HG03520 (cell line): ENCODE results near the gene KRT28.

Source experiments
- ATAC-seq: cut with Tn5 transposase; IDR thresholded peaks from one replicate; pipeline ENCODE4 v1.9.1; 2021; ENCODE audit warnings: mild to moderate bottlenecking, moderate library complexity; ENCODE audit not compliant: unreplicated experiment

Gene KRT28

GRCh38 chr17:40799859-40800258 is at the start of gene KRT28:
Gene KRT28, minus strand, starts transcription at chr17:40799959. Its CDS starts 66 bp downstream, at chr17:40799893.
- ATAC-seq: no peak

GRCh38 chr17:40848583-40849235 is 49.0 kb upstream of the KRT28 start:
- ATAC-seq: no peak

GRCh38 chr17:40846515-40847144 is 46.9 kb upstream of the KRT28 start:
- ATAC-seq: no peak

GRCh38 chr17:40844671-40845107 is 44.9 kb upstream of the KRT28 start:
- ATAC-seq: no peak

- ATAC-seq: no peak
These were observed 43.5 kb upstream of the KRT28 start for GRCh38 chr17:40843242-40843641.

- no peak for ATAC-seq
These were observed 41.5 kb upstream of the KRT28 start for GRCh38 chr17:40841246-40841645.

GRCh38 chr17:40839194-40839593 is 39.4 kb upstream of the KRT28 start:
- ATAC-seq: no peak

GRCh38 chr17:40836020-40836419 is 36.3 kb upstream of the KRT28 start:
- ATAC-seq: no peak

GRCh38 chr17:40833882-40834281 is 34.1 kb upstream of the KRT28 start:
- no peak for ATAC-seq

GRCh38 chr17:40832840-40833239 is 33.1 kb upstream of the KRT28 start:
- no peak for ATAC-seq

GRCh38 chr17:40830085-40830776 is 30.5 kb upstream of the KRT28 start:
- no peak for ATAC-seq

GRCh38 chr17:40828454-40829044 is 28.8 kb upstream of the KRT28 start:
- no peak for ATAC-seq

- no peak for ATAC-seq
These were observed 28.1 kb upstream of the KRT28 start for GRCh38 chr17:40827746-40828453.

GRCh38 chr17:40825599-40825998 is 25.8 kb upstream of the KRT28 start:
- no peak for ATAC-seq

- ATAC-seq: no peak
These were observed 24.5 kb upstream of the KRT28 start for GRCh38 chr17:40824015-40824832.

- no peak for ATAC-seq
These were observed 22.5 kb upstream of the KRT28 start, which contains the start of gene KRT10 for GRCh38 chr17:40822132-40822812. Gene KRT10, minus strand, starts transcription at chr17:40822614. Its CDS starts 29 bp downstream, at chr17:40822585.

GRCh38 chr17:40821536-40821935 is 21.8 kb upstream of the KRT28 start:
- no peak for ATAC-seq

- ATAC-seq: no peak
These were observed 20.6 kb upstream of the KRT28 start for GRCh38 chr17:40820228-40820838.

- no peak for ATAC-seq
These were observed 19.9 kb upstream of the KRT28 start for GRCh38 chr17:40819528-40820125.
